ENCODE results near the gene KY.

- TF ChIP-seq CTCF (conservative IDR thresholded peaks at IDR 0.05 in 1 of 2, IDR thresholded peaks at IDR 0.05 in 1 of 2; ENCODE audit: extremely low read depth in 1 of 2, insufficient read depth in 1 of 2, low read depth in 1 of 2, low read length in 2 of 2) (no peak), EZH2 (IDR thresholded peaks at IDR 0.05; ENCODE audit: borderline replicate concordance, low read length) (no peak)
These were observed 40.1 kb downstream of the KY start for GRCh38 chr3:134610432-134611385.
